Sciatic nerve (tissue), 2 donors: ENCODE data around the gene PC. TPM values are rescaled to one million over a fixed set of nuclear protein-coding genes. Genes with fewer than 3 reads are reported as not detected.

Source experiments
- ATAC-seq: fragments of 200-7000 bp; cut with Tn5 transposase; one replicate; pipeline ENCODE4 v1.9.1; 2020; ENCODE audit warnings: mild to moderate bottlenecking, moderate library complexity
- DNase-seq: peaks from one replicate; pipeline ENCODE4 v3.0.0-alpha.2; 2020; ENCODE audit warnings: low spot score
- intact Hi-C: fragments of 100-400 bp; cut with DNase I; formaldehyde crosslinking; loops from one replicate; pipeline ENCODE4 v1.14.2; 2022
- total RNA-seq: library from RNA; stranded (reverse); fragmentation: NEBNext Ultra II Directional; extraction: Animal tissue kit (Norgen Biotek cat#: 25700); gene quantifications from one replicate; pipeline ENCODE4 v1.2.1, GENCODE V29; 2021
- donor health status: DM: no; HTN: no; CAD: no.
- donor health status: DM: no; HTN: no; CAD: no.

Gene PC
- total RNA-seq, 1 donor from 2014 or later: 103 TPM

DNA sequence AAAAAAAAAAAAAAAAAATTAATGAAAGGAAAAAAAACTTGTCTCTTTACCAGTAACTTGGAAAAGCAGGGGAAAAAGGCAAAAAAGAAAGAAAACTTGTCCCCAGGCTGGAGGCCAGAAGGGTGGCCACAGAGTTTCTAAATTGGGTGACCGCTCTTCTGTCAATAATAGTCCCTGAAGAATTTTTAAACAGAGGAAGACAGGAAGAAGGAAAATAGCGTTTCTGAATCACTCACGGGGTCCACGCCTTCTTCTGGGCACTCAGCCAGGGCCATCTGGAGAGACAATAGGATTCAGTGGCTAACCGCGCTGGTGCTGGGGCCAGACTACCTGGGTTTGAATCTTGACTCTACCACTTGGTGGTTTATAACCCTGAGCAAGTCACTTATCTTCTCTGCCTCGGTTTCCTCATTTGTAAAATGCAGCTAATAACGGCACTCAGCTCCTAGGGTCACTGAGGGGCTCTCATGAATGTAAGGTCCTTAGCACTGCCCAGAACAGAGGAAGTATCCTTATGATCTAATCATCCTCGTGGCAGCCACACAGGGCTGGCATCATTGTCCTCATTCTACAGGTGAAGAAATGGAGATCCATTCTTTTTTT is 23.9 kb upstream of the PC start:
- ATAC-seq (peak; percentile 83), DNase-seq (peak; percentile 92)
- intact Hi-C loops: no loop called here

- DNase-seq: no peak
- intact Hi-C loops: no loop called here
These were observed 21.3 kb upstream of the PC start for GRCh38 chr11:66979336-66979980.

DNA sequence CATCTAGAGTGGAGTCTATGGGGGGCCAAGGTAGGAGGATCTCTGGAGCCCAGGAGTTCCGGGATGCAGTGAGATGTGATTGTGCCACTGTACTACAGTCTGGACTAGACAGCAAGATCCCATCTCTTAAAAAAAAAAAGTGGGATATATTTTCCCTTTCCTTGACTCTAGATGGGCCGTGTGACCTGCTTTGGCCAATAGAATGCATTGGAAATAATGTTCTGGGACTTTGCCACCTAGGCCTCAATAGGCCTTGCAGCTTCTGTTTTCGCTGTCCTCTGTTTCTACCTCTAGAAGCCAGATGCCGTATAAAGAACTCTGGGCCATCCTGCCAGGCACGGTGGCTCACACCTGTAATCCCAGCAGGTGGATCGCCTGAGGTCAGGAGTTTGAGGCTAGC is 20.5 kb upstream of the PC start:
- intact Hi-C loops: no loop called here
- DNase-seq (no peak), ATAC-seq (no peak)

More at GRCh38 chr11:66979336-66979980, 21.3 kb upstream of the PC start:
- no peak for ATAC-seq

- DNase-seq (no peak), ATAC-seq (no peak)
- intact Hi-C loops: no loop called here
These were observed 20.0 kb upstream of the PC start for GRCh38 chr11:66978229-66978628.

DNA sequence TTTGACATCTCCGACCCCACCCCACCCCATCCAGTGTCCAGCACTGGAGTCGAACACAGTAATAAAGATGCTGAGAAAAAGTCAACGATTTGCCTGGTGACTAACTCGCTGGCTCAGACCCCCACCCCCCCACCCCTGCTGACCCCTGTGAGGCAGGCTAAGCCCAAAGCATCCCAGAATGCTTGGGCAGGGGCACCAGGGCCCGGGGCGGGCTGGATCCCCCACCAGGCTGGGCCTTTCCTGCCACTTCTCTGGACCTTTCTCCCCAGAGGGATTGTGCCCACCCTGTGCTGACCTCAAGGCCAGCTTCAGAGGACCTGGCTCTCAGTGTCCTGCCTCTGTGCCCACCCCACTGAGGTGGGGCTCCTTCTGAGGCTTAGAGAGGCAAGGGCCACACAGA is 18.7 kb upstream of the PC start:
- intact Hi-C loops: no loop called here
- DNase-seq (no peak), ATAC-seq (no peak)

DNA sequence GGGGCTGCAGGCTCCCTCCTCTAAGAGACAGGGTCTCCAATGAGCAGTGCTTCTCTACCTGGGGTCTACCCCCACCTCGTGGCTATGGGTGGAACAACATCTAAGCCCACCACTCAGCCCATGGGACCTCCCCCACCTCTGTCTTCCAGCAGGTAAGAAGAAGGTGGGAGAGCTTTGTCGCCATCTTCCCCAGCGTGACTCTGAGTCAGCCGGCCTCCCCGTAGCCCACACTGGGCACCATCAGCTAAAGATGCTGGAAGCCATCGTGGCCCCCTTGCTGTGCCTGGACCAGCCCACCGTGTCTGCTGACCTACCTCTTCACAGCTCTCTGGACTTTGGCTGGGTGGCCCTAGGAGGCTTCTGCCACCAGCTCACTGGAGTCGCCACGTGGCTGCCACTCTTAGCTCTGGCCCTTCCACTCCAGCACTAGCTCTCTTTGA is 17.9 kb upstream of the PC start:
- DNase-seq (no peak), ATAC-seq (no peak)
- intact Hi-C loops: no loop called here

- intact Hi-C loops: no loop called here
These were observed 17.3 kb upstream of the PC start for GRCh38 chr11:66975405-66976027.

GRCh38 chr11:66974724-66975404 is 16.7 kb upstream of the PC start, which contains the start of gene C11orf86:
TSS of gene C11orf86 (plus strand) at chr11:66975304. CDS start at chr11:66975363, 59 bp downstream.
- no peak for DNase-seq
- intact Hi-C loops: no loop called here
- no peak for ATAC-seq

More at GRCh38 chr11:66975405-66976027, 17.3 kb upstream of the PC start:
- no peak for DNase-seq
- ATAC-seq: no peak

DNA sequence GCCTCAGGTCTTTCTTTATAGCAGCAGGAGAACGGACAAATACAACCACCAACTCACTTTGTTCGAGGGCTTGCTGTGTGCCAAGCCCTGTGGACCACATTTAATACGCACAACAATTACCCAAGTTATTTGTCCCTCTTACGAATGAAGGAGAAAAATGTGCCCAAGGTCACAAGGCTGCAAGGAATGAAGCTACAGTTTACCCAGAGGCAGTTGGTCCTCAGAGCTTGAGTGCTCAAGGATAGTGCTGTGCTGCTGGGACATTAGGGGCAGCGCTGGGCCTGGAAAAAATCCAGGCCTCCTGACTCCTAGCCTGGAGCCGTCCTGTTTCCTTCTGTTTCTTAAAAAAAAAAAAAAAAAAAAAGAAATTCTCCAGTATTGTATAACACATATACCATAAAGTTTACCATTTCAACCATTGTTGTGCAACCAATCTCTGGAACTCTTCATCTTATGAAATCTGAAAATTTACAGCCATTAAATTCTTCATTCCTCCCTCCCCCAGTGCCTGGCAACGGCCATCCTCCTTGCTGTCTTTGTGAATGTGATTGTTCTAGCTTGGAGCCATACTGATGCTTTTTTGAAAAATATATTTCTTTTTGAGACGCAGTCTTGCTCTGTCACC is 15.9 kb upstream of the PC start:
- no peak for ATAC-seq
- intact Hi-C loops: no loop called here
- DNase-seq: no peak

- DNase-seq: no peak
- intact Hi-C loops: no loop called here
- no peak for ATAC-seq
These were observed 13.3 kb upstream of the PC start for GRCh38 chr11:66971488-66971887.

DNA sequence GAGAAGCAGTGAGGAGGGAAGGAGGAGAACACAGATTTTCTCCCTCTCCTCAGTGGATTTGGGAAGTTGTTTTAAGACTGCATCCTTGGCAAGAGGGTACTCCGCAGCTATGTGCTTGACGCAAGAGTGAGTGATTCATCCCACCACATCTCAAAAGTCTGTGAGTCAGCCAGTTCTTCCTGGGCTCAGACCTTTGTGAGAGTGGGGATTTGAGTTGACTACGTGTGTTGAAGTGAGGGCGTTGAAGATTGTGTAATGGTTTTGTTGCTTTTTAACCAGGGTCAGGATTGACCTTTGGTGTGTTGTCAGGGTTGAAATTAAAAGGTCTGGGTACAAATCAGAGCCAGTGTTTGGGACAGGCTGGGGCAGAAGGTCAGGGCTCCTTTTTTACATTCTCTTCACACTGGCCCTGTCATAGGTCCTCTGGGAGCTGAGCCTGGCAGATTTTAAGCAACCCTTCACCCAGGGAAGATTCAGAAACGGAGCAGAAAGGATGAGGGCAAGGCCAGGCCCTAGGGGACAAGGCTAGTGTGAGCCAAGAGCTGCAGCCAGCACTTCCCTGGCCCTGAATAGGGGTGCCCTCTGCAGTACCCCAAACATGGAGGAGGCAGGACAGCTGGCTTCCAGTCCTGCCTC is 12.7 kb upstream of the PC start:
- peak; percentile 97 for ATAC-seq
- intact Hi-C loops: no loop called here
- DNase-seq: no peak

- intact Hi-C loops: no loop called here
- ATAC-seq (no peak), DNase-seq (no peak)
These were observed 12.2 kb upstream of the PC start for GRCh38 chr11:66970371-66970806.

DNA sequence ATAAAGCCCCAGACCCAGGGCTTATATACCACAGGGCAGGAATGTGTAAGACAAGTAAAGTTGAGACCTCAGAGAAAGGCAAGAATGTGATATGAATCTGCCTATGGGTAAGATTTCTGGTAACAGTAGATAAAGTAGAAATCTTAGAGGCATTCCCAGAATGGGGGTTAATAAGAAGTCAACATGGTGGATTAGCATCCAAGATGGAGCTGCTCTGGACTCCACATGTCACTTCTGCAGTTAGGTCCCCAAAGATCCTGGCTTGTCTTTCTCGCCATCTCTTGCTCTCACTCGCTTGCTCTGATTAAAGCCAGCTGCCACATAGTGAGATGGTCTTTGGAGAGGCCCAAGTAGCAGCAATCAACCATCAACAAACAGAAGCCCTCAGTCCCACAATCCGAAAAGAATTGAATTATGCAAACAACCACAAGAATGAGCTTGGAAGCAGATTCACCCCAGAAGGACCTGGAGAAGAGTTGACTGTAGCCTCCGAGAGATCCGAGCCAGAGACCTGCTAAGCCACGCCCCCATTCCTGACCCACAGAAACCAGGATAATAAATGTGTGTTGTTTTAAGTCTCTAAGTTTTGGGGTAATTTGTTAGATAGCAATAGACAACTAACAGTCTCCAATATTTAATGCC is 11.5 kb upstream of the PC start:
- DNase-seq (no peak), ATAC-seq (peak; percentile 25)
- intact Hi-C loops: no loop called here

- ATAC-seq: no peak
- intact Hi-C loops: no loop called here
- no peak for DNase-seq
These were observed 9.7 kb upstream of the PC start for GRCh38 chr11:66967670-66968425.

DNA sequence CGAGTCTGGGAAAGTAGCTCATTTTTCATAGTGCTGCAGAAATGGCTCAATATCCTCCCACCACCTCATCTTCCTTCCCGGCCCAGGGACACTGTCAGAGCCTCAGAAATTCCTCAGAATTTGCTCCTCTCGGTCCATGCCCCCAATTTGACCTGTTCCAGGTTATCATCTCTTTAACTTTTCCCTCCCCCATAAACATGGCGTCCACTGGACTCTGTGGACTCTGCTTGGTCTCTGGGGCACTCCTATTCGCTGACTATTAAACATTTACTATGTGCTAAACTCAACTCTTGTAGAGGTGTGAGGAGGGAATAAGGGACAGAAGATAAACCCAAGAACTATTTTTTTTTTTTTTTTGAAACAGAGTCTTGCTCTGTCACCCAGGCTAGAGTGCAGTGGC is 8.2 kb upstream of the PC start:
- intact Hi-C loops: no loop called here
- DNase-seq: no peak
- no peak for ATAC-seq

DNA sequence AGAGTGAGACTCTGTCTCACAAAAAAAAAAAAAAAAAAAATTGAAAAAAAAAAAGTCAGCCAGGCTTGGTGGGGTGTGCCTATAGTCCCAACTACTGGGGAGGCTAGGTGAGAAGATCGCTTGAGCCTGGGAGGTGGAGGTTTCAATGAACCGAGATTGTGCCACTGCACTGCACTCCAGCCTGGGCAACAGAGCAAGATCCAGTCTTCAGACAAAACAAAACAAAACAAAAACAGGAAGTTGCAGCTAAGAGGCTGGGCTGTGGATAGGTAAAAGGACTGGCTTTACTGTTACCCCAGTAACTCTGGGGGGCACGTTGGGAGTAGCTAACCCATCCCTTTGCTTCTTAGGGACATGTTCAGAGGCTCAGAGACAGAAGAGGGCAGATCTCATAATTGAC is 6.3 kb upstream of the PC start:
- DNase-seq: no peak
- intact Hi-C loops: no loop called here
- ATAC-seq: no peak

DNA sequence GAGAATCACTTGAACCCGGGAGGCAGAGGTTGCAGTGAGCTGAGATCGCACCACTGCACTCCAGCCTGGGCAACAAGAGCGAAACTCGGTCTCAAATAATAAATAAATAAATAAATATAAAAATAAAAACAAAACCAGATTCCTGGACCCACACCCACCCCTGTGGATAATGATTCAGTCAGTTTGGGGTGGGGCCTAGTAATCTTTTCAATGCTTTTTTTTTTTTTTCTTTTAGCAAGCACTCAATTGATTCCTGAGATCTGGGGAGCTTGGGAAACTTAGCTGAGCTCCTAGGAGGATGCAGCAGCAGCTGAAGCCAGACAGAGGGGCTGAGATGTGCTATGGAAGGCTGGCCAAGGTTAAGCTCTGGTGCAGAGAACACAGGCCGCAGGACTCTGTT is 4.6 kb upstream of the PC start:
- no peak for DNase-seq
- no peak for ATAC-seq
- intact Hi-C loops: no loop called here

DNA sequence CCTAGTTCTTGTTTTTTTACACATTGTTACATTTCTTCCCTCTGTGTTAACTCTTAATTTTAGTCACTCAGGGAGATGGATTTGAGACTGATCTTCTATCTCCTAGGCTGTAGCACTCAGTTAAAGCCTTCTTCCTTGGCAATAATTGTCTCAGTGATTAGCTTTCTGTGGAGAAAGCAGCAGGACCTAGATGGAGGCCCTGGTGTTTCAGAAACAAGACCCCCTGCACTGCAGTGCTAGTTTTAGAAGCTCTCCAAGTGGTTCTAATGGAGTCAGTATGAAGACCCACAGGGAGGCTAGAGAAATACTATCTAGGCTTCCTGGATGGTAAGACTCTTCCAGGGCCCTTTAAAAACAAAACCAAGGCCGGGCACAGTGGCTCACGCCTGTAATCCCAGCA is 4.1 kb upstream of the PC start:
- intact Hi-C loops: no loop called here
- DNase-seq (no peak), ATAC-seq (no peak)
